Measurements from ENCODE around the gene TNRC6C. TPM values are rescaled to one million over a fixed set of nuclear protein-coding genes. Genes with fewer than 3 reads are reported as not detected.

TNRC6C gene
- total and polyA plus RNA-seq, 2 of the 13 experiments (the other 11 are each of a cell fraction or from before 2014, with no cell fraction given), result 0.66 to 4.9 TPM

DNA sequence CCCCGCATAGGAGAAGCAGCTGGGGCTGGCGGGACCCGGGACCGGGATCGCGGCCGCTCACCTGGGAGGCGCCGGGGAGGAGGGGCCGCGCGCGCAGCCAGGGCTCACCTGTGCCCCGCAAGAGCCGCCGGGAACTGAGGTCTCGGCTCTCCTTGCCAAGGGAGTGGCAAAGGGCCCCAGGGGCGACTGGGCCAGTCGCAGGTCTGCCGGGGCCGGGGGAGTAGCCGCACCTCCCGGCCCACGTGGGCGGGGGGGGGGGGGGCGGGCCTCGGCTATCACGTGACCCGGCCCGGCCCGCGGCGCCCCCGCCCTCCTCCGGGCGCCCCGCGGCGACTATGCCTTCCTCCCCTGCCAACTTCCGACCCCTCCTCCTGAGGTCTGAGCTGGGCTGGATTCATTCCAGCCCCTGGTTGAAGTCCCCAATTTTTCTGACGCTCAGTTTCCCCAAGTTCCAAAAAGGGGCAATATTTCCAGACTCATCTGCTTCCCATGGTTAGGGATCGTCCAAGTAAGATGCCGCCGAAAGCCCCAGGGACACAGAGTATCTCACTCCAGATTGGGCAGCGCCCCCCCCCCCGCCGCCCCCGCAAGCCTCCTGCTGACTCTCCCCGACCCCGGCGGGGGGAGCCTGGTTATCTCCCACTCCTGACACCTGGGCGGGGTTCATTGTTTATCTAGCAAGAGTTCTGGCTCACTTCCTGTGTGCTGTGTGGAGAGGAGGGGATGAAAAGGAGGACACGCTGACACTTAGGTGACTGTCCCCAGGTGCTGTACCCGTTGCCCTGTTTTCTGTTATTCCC, 170.2 kb downstream of the TNRC6C start, which contains the start of gene TMC6 (continued):
- TF ChIP-seq, protein P1, sequence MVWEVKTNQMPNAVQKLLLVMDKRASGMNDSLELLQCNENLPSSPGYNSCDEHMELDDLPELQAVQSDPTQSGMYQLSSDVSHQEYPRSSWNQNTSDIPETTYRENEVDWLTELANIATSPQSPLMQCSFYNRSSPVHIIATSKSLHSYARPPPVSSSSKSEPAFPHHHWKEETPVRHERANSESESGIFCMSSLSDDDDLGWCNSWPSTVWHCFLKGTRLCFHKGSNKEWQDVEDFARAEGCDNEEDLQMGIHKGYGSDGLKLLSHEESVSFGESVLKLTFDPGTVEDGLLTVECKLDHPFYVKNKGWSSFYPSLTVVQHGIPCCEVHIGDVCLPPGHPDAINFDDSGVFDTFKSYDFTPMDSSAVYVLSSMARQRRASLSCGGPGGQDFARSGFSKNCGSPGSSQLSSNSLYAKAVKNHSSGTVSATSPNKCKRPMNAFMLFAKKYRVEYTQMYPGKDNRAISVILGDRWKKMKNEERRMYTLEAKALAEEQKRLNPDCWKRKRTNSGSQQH (CRISPR knock-in tag; IDR thresholded peaks at IDR 0.05; ENCODE audit: low read depth), result 0 out of 2 replicates have a peak, but pooled peaks have one; percentile 11
- 0 out of 2 replicates have a peak, but pooled peaks have one; percentile 5 for TF ChIP-seq ZNF501 (CRISPR knock-in tag; IDR thresholded peaks at IDR 0.05)
- no peak for TF ChIP-seq ZNF44 (CRISPR knock-in tag; IDR thresholded peaks at IDR 0.05)

DNA sequence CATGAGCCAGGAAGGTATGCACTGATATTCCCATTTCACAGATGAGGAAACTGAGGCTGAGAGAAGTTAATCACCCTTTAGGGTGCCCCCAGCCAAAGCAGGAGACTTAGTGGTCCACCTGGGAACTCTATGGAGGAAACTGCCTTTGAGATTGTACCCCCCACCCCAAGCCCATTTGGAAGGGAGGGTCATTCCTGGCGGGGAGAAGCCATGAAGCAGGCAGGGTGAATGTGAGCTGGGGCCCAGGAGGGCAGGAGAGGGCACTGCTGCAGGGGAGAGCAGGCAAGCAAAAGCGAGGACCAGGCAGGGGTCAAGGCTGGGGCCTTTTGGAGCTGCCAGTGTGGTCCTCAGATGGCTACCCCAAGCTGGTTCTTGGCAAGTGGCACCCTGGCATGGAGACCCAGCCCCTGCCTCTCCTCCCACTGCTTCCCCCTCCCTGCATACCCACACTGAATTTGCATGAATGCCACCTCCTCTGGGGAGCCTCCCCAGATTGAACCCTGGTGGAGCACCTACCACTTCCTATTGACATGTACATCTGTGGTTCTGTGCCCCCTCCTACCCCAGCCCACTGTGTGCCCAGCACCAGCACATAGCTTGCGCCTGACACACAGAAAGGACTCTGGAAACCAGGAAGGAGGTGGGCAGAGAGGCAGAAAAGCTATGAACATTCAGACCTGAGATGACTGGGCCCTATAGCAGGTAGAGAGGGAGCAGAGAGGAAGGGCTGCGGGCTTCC, 171.0 kb downstream of the TNRC6C start:
- Histone ChIP-seq H3K4me2 (ENCODE audit: low read depth, low read length) (peak overlapping the region; percentile 90), H3K9me3 (ENCODE audit: low read length) (no peaks in the 10 kb centered on the region), H3K36me3 (replicated peaks in 1 of 2; ENCODE audit: control insufficient read depth in 1 of 2, insufficient read depth in 2 of 2, low read length in 2 of 2) (peaks cover 13 to 18% of the 10 kb centered on the region in 2 experiments; a peak in 4 of 5 replicates), H3K27me3 (ENCODE audit: control insufficient read depth in 1 of 2, insufficient read depth in 2 of 2, low read length in 2 of 2) (no peaks in the 10 kb centered on the region), H3K27ac (ENCODE audit: extremely low read length, insufficient read depth, low read length) (peak overlapping the region; percentile 51), H3K79me2 (ENCODE audit: insufficient read depth, low read length) (peaks cover 17% of the 10 kb centered on the region), H2AFZ (ENCODE audit: low read length) (no peak overlapping the region), H4K20me1 (ENCODE audit: insufficient read depth, low read length) (peaks cover 3% of the 10 kb centered on the region; the same call in 1 of the 2 replicates), H3K4me3 (replicated peaks in 1 of 3; ENCODE audit: insufficient read depth in 1 of 3, low read depth in 2 of 3, low read length in 3 of 3) (peak overlapping the region; percentile 2 to 95 (median 67); a peak in 3 of 6 replicates), H3K4me1 (ENCODE audit: insufficient read depth, low read length) (peaks cover 63% of the 10 kb centered on the region), H3K9ac (ENCODE audit: insufficient read depth, low read depth, low read length) (0 out of 2 replicates have a peak overlapping the region, but pooled peaks have one; percentile 4)
- BruUV-seq (replicated peaks), result no TSS peak
- FAIRE-seq, result peak; percentile 23
- intact Hi-C loops (cut with micrococcal nuclease; ENCODE audit: unreplicated experiment), result loop anchor here (5.0 kb wide), 1 partner anchor 38 kb away; the partner anchor contains the start of gene SYNGR2
- DNase-seq (ENCODE audit: low spot score), result no peak
- CTCF ChIA-PET (ENCODE audit: low intra/inter-chr PET ratio, low total read pairs), result no interaction called here
- POLR2A ChIA-PET, result interaction anchor here (0.8 to 4.4 kb wide), 6 partner anchors 9 to 58 kb away, joined by 3 to 57 read pairs (median 10); partner anchors contain the start of genes AFMID and TK1
- in situ Hi-C loops (cut with HindIII; ENCODE audit: extremely low pct_ligation_motif_present, low pct_unique_long_range_greater_than_20kb), result no loop called here
- ATAC-seq, result no peak
- WGBS (ENCODE audit: low lambda C conversion rate), result 39% methylated on average over 4 of the region's 4 CpGs
- TF ChIP-seq TBX2 (CRISPR knock-in tag; IDR thresholded peaks at IDR 0.05; ENCODE audit: borderline replicate concordance), result 0 out of 2 replicates have a peak, but pooled peaks have one; percentile 1
- TF ChIP-seq ZNF20 (CRISPR knock-in tag; IDR thresholded peaks at IDR 0.05), result peak; percentile 60; the same call in 1 of the 2 replicates
- TF ChIP-seq ZBTB14 (CRISPR knock-in tag; IDR thresholded peaks at IDR 0.05), result no peak
- TF ChIP-seq HNRNPL (IDR thresholded peaks at IDR 0.05; ENCODE audit: low read depth, low read length), result 0 out of 2 replicates have a peak, but pooled peaks have one; percentile 61
- TF ChIP-seq RCOR2 (CRISPR knock-in tag; IDR thresholded peaks at IDR 0.05), result peak; percentile 90
- TF ChIP-seq ADNP (CRISPR knock-in tag; IDR thresholded peaks at IDR 0.05), result peak; percentile 82
- TF ChIP-seq MAZ (IDR thresholded peaks at IDR 0.05; ENCODE audit: borderline replicate concordance, low read depth, low read length), result no peak
- 0 out of 2 replicates have a peak, but pooled peaks have one; percentile 2 for TF ChIP-seq MAZ (CRISPR knock-in tag; IDR thresholded peaks at IDR 0.05; ENCODE audit: low read depth)
- TF ChIP-seq NFKB2 (CRISPR knock-in tag; IDR thresholded peaks at IDR 0.05; ENCODE audit: borderline replicate concordance), result no peak
- peak; percentile 96 for TF ChIP-seq KDM1A (CRISPR knock-in tag; IDR thresholded peaks at IDR 0.05)
- no peak for TF ChIP-seq FUBP1 (CRISPR knock-in tag; IDR thresholded peaks at IDR 0.05; ENCODE audit: borderline replicate concordance)
- TF ChIP-seq TEAD3 (CRISPR knock-in tag; optimal IDR thresholded peaks at IDR 0.05; ENCODE audit: borderline replicate concordance), result peak; percentile 26
- peak; percentile 66; the same call in 1 of the 2 replicates for TF ChIP-seq ZMYM2 (CRISPR knock-in tag; IDR thresholded peaks at IDR 0.05)
